AG09319 (cell line): ENCODE results near the gene NANS.

ENCODE experiments used
- DNase-seq: peaks from one replicate; pipeline ENCODE4 v3.0.0-alpha.2; 2010; ENCODE audit warnings: low read depth; ENCODE audit errors: extremely low read depth
- CTCF ChIP-seq: IDR thresholded peaks from 2 replicates; pipeline ENCODE4 v1.5.1; 2011; ENCODE audit warnings: low read depth, mild to moderate bottlenecking, inconsistent platforms, low read length, moderate library complexity

NANS gene

GRCh38 chr9:98024702-98025101, 31.8 kb upstream of the NANS start:
- no peak for DNase-seq

DNA sequence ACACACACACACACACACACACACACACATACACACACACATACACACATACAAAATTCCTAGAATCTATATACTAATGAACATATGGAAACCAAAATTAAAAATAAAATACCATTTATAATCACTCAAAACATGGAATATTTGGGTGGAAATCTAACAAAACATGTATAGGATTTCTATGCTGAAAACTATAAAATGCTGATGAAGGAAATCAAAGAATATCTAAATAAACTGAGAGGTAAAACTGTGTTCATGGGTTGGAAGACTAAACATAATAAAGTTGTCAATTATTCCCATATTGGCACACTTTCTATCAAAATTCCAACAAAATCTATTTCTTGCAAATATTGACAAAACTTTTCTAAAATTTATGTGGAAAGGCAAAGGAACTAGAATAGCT, 25.4 kb upstream of the NANS start:
- DNase-seq, result no peak
- no peak for TF ChIP-seq CTCF

More at GRCh38 chr9:98024702-98025101, 31.8 kb upstream of the NANS start:
- TF ChIP-seq CTCF, result no peak

- DNase-seq, result no peak
- no peak for TF ChIP-seq CTCF
Observed at GRCh38 chr9:98031935-98032334, 24.6 kb upstream of the NANS start.

DNA sequence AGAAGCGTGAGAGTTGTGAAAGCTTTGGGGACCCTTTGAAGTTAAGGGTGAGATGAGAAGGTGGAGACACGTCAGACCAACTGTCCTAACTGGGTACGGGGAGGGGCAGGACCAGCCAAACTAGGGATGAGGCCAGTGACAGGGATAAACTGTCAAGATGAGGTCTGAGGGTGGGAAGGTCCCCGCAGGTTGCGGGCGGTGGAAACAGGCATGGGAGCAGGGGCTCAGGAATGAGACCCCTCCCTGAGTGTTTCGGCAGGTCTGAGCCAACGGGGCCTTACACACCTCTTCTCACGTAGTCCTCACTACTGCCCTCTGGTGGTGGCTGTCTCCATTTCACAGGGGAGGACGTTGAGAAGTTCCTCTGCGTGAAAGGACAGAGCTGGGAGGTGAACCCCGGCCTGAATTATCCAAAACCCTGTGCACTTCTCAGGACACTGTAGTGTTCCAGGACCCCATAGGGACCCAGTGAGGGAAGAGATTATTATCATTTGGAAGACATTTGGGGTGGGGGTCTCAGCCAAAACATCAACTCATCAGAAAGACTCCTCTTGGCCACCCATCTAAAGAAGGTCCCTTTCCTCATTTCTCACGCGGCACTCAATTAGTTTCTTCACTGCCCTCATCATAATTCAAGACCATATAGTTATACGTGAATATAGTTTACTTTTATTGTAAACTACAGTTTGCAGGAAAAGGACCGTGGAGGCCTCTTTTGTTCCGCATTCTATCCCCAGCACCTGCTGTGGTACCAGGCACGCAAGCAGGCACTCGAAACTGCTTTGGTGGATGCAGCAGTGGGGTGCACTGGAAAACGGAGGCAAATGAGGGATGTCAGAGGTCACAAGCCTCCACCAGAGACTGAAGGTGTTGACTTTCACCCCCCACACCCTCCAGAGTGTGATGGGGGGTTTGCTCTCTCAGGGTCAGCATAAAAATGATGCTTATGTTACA, 21.7 kb upstream of the NANS start:
- DNase-seq, result peak; percentile 47
- peak; percentile 82 for TF ChIP-seq CTCF

DNA sequence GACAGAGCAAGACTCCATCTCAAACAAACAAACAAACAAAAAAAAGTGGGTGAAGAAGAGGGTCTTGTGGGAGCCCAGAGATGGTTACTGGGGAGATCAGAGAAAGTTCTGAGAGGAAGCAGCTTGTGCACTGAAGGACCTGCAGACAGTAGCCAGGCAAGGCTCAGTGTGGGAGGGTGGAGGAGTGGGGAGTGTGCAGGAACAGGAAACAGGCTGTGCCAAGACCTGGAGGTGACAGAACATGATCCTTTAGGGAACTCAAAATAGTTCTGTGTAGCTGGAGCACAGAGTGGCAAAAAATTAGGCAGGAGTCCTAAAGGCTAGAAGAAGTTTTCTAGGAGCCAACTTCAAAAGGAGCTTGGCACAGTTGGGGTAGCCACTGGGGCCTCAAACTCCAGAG, 19.2 kb upstream of the NANS start:
- TF ChIP-seq CTCF, result no peak
- DNase-seq, result no peak

GRCh38 chr9:98038958-98039357, 17.6 kb upstream of the NANS start:
- DNase-seq, result no peak
- TF ChIP-seq CTCF, result no peak

- DNase-seq, result no peak
- no peak for TF ChIP-seq CTCF
Observed at GRCh38 chr9:98039607-98040017, 16.9 kb upstream of the NANS start.
